GM21786 (cell line): ENCODE data around the gene MIER2.

ENCODE experiments used
- ATAC-seq: cut with Tn5 transposase; IDR thresholded peaks from one replicate; pipeline ENCODE4 v1.9.1; 2021; ENCODE audit not compliant: unreplicated experiment

MIER2 gene

DNA sequence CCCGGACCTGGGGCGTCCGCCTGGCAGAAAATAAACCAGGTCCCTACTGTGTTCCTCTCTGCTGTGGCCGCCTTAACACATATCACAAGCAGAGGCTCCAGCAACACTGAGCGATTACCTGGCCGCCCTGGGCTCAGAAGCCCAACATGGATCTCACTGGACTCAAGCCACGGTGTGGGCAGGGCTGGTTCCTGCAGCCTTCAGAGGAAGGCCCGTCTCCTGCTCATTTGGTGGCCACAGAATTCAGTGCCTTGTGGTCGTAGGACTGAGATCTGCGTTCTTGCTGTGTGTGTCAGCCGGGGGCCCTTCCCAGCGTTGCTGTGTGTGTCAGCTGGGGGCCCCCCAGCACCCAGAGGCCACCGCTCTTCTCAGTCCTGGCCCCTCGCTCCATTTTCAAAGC, 34.1 kb upstream of the MIER2 start:
- ATAC-seq = no peak

DNA sequence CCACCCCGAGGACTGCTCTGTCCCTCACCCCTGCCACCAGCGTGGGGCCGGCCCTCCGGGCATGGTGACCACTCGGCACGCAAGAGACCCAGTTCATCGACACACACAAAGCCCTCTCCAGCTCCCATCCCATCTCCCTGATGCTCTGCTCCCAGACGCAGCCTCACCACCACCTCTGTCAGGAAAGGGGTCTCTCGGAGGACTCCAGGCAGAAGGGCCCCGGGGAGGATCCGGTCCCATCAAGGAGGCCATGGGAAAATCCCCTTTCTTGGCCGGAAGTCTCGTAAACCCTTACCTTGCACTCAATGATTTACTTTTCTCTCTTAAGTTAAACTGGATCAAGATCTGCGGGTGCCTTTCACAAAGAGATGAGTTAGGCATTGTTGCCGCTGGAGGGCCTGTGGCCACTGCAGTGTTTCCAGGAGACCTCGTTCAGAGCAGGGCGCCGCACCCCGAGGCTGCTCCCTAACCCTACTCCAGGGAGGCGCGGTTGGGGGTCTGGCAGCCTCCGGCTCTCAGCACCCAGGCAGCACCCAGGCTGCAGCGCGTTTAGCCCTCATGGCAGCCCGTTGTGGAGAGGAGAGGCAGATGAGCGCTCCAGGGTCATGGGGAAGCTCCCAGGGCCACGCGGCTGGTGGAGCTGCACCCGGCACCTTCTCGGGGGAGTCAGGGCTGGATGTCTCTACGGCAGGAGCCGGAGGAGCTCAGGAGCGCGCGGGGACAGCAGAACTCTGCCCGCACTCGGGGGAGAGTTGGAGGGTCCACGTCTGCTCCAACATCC, 33.4 kb upstream of the MIER2 start:
- ATAC-seq = no peak

DNA sequence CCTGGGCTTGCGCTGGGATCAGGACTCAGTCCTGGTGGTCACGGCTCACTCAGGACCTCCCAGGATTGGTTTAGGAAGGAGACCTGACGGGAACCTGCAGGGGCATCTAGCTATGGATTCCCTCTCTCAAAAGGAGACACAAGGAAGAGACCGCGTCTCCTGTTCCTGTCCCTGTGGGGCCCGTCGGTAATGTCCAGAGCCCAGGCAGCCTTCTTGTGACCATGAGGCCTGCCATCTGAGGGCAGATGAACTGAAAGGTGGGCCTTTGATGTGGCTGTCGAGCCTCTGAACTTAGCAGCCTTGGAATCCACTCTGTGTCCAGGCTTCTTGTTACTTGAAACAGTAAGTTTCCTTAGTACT, 31.5 kb upstream of the MIER2 start:
- ATAC-seq = no peak

DNA sequence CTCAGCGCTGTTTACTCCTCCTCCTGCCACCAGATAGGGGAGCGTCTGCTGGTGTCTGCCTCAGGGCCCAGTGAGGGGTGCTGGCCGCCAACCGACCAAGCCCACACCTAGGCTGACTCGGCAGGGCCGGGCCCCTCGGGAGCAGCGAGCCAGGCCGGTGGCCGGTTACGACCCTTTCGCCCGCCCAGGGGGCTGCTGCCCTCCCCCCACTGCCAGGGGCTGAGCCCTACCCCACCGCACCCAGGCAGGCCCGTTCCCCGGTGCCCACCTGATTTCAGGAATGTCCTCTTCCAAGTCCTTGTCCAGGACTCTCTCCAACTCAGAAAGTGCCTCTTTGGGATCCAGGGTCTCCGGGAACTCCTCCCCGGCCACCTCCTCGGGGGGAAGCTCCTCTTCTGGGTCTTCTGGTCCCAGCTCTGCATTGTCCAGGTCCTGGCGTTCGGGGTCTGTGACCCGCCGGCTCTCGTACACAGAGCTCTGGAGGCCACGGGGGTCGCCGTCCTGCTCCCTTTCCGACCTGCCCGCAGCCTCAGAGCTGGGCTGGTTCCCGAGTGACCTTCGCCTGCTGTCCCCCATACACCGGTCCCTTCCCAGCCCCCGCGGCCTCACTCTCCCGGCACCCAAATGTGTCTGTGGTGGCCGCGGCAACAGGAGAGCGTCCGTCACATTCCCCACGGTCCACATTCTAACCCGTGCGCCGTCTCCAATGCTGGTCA, 31.0 kb upstream of the MIER2 start:
- ATAC-seq = no peak

DNA sequence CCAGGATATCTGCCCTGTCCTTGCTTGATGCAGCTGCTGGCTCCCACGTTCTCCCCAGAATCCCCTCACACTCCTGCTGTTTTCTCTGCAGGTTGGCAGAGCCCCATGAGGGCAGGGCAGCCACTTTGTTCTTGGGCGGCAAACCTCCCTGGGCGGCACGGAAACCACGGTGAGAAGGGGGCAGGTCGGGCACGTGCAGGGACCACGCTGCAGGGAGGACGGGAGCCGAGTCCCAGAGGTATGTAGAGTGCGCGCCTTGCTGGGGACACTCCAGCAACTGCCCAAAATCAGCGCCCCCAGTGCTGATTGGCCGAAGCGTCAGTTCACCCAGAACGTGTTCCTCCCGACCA, 30.3 kb upstream of the MIER2 start:
- ATAC-seq = no peak

DNA sequence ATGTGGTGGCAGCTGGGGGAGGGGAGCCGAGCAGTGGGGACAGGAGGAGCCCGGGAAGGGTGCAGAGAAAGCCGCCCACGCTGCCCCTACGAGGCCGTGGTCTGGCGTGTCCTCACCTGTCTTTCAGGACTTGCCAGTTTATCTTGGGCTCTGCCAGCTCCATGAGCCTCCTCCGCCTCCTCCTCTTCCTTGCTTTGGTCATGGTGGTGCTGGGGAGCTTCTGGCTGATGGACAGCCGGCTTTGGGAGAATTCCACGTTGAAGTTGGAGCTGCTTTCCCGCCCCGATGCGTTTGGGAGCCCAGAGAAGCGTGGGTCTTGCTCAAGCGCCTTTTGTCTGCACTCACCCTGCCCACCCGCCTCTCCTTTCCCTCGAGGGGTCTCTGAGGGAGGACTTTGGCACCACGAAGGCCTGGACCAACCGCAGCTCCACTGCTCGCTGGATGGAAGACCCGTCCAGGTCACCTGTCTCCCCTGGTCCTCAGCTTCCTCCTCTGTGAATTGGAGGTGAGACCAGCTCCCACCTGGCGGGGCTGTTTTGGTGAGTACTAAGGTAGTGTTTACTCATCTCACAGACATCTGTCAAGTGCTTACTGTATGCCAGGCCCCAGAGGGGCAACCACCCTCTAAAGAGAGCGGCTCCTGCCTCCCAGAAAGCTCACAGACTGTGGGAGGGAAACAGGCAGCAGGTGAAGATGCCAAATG, 29.7 kb upstream of the MIER2 start:
- ATAC-seq = no peak

DNA sequence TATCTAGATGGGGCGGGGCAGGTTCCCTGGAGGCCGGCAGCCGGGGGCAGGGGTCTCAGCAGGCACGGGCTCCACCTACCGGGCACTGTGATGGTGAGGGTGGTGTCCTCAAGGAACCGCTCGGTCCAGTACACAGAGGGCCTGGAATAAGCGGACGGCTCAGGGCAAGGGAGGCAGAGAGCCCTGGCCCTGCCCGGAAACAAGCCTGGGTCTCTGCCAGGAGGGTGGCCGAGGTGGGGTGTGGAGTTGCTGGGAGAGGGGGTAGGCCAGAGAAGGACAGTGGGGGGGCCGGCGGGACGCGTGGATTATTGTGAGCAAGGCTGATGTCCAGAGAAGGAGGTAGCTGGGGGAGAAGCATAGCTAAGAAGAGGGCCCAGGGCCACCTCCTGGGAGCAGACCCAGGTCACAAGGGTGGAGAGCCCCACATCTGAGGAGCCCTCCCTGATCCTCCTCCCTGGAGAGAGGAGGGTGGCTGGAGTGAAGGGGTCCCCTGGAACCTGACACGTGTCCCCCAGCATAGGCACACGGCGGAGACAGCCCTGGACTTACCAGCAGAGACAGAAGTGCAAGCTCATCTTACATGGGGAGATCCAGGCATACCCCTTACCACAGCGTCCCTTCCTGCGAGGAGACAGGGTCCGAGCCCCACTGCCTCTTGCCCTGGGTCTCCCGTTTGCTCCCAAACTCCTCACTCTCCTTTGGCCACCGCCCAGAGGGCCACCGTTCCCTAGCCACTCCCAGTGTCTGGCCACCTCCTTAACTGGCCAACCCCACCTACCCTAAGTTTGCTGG, 29.0 kb upstream of the MIER2 start:
- no peak for ATAC-seq

DNA sequence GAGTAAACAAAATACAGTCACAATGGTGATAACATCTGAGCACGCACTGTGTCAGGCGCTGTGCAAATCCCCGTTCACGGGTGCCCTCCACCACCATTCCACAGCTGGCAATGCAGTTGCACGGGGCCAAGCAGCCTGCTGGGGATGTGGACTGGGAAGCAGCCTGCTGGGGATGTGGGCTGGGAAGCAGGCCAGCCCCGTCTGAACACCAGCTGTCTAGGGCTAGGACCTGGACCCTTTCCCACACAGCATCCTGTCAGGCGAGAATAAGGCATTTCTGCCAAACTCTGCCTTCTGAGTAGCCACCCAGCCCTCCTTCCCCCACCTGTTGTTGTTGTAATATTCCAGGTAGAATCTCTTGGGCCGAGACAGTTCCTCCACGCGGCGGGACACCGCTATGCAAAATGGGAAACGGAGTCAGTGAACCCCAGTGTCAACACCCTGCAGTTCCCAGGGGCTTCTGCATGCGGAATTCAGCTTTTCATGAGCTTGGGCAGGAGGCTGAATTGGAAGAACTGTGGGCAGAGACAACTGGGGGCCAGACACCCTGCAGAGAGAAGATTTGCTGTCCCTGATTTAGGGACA, 27.8 kb upstream of the MIER2 start:
- no peak for ATAC-seq

DNA sequence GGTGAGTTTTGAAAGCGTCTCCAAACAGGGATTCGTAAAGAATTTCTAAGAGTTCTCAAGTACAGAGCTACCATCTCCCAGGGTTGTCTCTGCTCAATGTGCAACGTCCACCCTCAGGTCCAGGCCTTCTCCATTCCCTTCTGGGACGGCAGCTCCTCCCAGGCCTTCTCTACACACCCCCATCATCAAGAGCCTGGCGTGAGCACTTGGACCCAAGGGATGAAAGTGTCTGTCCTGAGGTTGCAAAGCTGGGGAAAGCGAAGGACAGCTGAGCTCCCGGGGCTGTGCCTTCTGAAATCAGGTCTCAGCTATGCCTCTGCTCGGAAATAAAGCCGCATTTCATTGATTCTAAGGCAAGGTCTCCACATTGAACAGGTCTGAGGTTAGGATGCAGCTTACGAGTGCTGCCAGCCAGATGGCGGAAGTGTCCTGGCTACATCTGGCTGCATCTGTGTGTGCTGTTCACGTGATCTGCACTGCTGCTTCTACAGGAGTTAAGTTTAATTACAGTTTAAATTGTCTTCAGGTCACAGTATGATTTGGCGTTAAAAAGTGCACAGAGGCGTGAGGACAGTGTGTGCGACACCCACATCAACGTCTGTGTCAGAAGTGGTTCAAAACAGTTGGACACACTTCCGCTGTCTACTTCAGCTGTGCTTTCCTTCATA, 27.0 kb upstream of the MIER2 start:
- ATAC-seq = no peak

DNA sequence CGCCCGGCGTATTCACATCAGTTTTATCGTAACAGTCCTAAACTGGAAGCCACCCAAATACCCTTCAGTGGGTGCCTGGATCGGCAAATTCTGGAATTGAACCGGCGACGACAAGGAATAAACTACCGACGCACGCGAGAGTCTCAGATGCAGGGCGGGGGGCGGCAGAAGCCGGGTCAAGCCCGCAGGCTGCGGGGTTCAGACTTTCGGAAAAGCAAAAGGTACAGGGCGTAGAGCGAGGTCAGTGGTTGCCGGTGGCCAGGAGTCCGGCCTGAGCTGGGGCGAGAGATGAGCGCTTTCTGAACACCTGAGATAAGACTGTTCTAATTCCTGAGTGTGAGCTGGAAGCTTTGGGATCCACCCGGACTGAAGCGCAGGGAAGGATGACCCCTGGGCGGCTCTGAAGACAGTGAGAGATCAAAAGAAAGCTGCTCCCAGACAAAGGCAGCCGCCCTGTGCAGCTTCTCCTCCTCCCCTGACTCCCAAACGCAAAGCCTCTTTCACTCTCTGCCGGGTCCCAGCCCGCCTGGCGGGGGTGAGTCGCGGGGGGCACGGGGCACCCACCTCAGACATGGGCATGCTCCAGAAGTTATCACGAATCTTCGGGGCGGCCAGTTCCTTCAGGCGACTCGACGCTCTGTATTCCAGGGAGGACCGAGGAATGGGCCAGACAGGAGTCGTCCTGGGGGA, 26.2 kb upstream of the MIER2 start:
- no peak for ATAC-seq

DNA sequence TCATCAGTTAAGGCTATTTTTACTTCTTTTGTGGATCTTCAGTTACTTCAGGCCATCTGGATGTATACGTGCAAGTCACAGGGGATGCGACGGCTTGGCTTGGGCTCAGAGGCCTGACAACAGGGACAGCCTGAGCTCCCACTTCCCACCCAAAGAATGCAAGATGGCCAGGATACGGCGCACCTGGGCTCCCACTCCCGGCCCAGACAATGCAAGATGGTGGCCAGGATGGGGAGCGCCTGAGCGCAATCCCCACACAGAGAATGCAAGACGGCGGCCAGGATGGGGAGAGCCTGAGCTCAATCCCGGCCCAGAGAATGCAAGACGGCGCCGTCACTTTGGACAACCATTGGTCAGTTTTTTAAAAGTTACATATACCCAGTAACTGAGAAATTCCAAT, 25.3 kb upstream of the MIER2 start:
- ATAC-seq = no peak

DNA sequence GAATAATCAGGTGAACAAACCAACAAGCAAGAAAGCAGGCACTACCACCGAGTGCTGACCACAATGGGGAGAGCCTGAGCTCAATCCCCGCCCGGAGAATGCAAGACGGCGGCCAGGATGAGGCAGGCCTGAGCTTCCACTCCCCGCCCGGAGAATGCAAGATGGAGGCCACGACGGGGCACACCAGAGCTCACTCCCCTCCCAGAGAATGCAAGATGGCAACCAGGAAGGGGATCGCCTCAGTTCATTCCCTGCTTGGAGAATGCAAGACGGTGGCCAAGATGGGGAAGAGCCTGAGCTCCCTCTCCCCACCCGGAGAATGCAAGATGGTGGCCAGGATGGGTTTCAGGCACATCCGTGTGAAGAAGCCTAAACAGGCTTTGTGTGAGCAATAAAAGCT, 24.7 kb upstream of the MIER2 start:
- no peak for ATAC-seq

DNA sequence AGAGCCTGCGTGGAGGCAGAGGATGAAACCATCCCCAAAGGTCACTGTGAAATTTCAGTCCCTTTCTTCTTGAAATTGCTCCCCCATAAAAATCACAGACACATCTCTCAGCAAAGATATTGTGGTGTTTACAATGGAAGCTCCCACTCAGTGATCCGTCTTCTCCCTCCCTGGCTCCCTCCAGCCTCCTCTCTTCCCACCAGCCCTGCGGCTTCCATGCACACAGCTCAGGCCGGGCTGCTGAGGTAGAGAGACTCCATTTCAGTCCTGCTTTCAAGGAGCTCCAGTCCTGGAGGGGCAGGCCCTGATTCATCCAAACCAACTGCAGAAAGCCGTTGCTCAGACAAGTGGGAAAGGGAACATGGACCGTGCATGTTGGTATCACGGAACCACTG, 24.0 kb upstream of the MIER2 start:
- ATAC-seq = no peak

DNA sequence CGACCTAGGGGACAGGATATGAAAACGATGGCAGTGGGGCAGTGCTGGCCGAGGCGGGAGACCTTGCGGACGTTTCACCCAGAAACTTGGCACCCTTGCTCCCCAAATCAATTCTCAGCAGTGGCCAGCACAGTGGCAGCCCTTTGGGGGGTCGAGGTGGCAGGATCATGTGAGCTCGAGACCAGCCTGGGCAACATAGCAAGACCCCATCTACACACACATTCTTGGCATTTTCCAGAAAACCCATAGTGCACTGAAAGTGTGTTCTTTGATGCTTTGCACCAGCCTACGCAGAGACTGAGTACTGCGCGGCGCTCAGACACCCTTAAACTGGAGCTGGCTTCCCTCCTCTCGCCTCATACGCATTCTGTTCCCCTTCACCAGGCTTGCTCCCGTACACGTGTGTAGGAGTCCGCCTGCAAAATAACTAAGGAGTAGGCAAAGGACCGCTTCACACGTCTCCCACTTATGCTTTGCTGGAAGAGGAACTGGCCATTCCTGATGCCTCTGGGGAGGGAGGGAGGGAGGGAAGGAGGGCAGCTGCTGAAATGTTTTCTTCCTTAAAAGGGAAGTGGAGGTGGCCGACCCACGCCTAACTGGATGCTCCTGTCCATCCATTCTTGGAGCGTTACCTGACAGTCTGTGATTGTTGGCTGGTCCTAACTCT, 23.5 kb upstream of the MIER2 start:
- no peak for ATAC-seq

DNA sequence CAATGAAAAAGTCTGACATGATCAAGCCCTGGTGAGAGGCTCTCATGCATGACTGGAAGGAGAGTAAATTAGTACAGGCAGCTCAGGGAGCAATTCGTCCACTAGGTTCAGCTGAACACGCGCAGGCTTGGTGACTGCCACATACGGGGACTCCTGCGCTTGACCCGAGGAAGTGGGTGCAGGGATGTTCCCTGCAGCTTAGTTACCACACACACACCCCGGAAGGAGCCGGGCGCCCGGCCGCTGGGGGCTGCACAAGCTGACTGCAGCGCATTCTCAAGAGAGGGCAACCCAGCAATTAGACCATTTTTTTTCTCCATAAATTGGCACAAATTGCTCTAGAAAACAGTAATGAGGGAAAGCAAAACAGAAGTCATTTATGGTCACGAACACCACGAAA, 23.0 kb upstream of the MIER2 start:
- no peak for ATAC-seq

DNA sequence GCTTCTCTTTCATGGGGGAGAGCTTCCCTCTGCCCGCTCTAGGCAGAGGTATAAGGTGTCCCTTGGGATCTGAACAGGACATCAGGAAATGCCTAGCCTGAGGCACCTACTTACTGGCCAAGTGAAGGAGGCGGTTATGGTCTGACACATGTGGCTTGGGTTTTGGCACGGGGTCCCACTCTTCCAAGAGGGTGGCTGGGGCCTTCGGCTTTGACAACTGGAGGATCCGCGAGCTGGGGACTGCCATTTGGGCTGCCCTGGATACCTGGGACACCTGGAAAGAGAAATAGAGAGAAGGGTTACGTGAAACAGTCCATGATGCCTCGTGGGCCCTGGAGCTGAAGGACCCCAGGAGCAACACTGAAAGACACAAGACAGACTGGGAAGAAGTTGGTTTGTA, 22.4 kb upstream of the MIER2 start:
- ATAC-seq = no peak

DNA sequence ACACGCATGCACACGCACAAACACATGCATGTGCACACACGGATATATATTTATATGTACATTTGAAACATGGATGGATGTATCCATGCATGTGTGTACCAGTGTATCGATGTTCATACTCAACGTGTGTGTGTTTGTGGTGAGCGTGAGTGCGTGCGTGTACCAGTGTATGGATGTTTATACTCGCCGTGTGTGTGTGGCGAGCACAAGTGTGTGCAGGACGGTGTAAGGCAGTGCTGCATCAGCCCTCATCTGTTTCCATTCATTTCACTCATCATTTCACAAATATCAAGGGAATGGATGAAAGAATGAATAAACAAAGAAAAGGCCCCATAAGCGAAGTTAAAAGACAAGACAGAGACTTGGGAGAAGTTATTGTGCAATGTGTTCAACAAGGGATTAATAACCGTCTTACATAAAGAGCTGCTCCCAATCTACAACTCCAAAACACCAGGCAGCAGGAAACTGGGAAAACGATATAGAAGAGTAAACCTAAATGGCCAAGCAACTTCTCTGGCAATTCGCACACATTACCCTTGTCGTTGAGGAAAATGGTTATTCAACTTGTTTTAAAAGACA, 21.7 kb upstream of the MIER2 start:
- ATAC-seq = no peak

DNA sequence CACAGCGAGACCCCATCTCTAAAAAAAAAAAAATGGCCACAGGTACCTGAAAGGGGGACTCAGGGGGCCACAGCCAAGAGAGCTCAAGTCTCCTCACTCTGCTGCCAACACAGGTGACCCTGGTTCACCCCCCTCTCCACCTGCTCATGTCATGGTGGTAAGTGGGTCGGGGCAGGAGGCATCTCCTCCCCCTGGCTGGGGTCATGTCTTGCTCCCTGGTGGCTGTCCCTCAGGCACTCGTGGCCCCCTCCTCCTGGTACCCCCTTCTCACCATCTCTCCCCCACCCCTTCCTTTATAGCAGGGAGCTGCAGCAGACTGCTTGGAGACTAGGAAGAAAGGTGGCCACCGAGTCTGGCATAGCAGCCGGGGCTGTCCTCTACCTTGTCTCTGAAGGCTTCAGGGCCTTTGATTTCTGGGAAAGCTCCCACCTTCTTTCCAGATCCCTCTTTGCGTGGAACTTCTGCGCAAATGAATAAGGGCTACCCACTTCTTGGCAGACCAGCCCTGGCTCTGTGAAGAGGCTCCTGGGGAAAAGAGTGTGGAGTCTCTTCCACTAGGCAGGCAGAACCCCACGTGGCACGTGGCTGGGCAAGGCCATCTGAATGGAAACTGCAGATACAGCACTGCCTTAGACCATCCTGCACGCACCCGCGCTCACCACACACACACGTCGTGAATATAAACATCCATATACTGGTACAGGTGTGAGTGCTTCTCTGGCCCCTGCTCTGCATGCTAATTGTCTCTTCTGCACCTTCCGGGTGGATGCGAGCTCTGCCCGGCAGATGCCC, 20.1 kb upstream of the MIER2 start:
- no peak for ATAC-seq
